Embryonic facial prominence (tissue), 1 donor: ENCODE measurements around the gene IGSF5.

ENCODE experiments used
- DNase-seq: peaks from one replicate; pipeline ENCODE4 v3.0.0-alpha.2; 2016; ENCODE audit errors: extremely low spot score

Gene IGSF5

DNA sequence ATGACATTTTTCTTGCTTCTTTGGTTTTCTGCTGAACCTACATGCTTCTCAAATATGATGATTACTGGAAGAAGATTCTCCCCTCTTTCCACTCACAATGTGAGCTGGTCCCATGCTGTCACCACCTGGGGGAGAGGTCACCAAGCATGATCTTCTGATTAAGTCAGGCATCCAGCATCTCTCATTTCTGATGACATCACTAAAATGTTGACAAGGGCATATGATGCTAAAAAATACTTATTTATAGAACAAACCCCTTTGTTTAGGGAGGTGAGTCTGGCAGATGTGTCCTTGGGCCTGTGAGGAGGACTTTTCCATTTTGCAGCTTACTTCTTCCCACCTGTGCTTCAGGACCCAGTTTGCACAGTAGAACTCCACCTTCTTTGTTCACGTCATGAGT, 80.3 kb downstream of the IGSF5 start:
- DNase-seq: no peak

DNA sequence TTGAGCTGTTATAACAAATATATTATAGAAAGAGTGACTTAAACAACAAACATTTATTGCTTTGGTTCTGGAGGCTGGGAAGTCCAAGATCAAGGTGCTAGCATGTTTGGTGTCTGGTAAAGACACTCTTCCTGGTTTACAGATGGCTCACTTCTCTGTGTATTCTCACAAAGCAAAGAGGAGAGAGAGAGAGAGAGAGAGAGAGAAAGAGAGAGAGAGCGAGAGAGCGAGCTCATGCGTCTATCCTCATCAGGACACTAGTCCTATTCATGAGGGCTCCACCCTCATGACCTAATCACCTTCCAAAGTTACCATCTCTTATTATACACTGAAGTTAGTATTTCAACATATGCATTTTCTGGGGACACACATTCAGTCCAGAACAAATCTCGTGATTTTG, 89.6 kb downstream of the IGSF5 start:
- no peak for DNase-seq

GRCh38 chr21:39837861-39838359, 92.9 kb downstream of the IGSF5 start:
- no peak for DNase-seq

DNA sequence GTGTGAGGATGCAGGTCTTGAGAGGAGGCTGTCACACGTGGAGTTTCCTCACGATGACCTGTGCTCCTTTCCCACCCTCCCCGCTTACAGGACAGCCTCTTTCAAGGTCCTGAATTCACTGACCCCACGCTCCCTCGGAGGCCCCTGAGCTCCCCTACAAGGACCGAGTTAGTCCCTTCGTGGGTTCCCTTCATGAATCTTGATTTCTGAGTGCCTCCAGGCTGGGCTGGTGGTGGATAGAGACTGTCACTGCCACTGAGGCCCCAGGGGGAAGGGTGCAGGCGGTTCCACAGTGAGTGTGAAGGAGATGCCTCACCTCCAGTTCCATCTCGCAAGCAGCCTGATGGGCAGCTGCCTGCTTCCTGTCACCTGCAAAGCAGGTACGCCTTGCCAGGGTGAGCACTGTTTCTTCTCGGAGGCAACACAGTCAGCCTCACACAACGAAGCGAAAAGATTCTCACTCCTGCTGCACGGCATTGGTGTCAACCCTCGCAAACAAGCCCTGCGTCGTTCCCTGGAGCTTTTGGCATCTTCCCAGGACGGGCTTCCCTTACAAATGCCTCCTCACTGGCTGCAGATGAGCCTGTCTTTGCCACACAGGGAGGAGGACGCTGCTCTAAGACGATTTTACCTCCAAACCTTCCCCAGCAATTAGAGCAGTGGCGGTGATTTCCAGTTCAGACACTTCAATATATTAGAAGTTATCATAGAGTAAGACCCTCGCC, 95.6 kb downstream of the IGSF5 start:
- DNase-seq: no peak

DNA sequence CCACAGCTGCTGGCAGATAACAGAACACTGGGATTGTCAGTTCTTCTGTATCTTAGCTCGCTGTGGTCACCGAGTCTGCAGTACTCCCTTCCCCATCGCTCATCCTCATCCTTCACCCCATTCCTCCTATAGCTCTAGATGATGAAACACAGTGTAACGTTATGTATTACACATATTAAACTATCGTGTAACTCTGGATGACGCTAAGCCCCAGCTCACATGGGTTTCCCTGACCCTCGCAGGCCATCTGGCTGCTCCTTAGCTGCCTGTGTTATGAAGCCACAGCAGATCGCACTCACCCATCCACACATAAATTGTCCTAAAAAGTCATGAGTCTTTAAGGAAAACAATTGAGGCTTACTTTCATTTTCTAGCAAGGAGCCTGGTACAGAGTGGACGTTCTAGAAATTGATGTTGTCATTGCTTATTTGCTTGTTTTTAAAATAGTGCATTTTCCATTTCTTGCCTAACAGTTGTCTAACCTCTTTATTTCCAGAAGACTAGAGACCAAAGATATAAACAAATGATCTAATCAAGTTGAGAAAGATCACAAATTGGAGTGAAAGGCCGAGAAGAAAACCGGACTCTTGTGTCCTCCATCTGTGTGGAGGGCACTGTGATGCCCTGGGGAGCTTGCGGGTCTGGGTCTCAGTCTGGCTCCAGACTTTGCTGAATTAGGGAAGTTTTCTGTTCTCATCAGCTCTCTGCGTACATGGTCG, 97.9 kb downstream of the IGSF5 start:
- DNase-seq: no peak

- no peak for DNase-seq
Measured at GRCh38 chr21:39843483-39843882, 98.5 kb downstream of the IGSF5 start.

GRCh38 chr21:39843916-39844315, 98.9 kb downstream of the IGSF5 start:
- no peak for DNase-seq

DNA sequence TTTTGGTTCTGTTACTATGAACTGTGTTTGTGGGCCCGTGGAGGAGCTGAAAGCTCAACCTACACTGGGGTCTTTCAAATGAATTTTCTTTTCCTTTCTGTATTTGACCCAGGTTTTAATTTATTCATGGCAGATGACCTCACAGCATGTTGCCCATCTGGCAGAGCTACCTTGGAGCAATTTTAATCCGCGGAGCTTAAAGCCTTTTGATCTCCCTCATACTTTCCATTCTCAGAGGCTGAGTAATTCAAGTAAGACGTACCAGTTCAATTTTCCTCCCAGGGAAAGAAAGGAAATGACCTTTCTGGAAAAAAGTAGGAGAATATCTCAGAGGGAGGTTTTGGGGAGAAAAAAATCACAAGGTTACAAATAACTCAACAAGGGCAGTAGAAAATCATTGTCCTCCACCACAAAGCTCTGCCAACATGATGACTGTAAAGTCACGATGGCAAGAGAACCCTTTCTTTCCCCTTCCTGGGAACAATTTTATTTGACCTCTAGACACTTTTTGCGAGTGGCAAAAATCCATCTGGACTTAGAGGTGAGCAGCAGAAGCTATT, 100.7 kb downstream of the IGSF5 start:
- no peak for DNase-seq

- no peak for DNase-seq
Measured at GRCh38 chr21:39847877-39848276, 102.9 kb downstream of the IGSF5 start.

DNA sequence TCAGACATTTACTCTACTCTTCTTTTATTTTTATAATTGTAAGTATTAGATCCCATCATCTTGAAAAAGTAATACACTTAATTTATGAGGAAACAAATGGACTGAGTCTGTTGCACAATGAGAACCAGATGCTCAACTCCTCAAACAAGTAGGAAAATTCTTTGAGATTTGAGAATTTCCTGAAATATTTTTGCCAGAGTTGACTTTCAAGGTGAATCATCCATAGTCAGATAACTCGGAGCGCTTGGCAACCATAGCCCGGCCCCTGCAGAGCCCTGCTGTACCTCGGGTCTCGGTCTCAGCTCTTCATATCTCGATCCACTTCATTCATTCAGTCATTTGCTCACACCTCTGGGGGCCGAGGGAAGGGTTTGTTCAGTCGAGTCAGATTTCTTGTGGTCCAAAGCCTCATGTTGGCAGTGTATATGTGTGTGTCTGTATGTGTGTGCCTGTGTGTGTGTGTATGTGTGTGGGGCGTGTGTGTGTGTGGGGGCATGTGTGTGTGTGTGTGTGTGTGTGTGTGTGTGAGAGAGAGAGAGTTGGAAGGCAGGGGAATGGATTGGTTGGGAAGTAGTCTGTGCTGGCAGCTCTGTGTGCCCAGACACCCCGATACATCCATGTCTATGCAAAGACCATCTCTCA, 104.2 kb downstream of the IGSF5 start:
- DNase-seq: no peak

- DNase-seq: no peak
Measured at GRCh38 chr21:39850333-39850732, 105.3 kb downstream of the IGSF5 start.

GRCh38 chr21:39851002-39851618, 106.1 kb downstream of the IGSF5 start:
- no peak for DNase-seq
